ENCODE results near the gene AMPD2.

DNA sequence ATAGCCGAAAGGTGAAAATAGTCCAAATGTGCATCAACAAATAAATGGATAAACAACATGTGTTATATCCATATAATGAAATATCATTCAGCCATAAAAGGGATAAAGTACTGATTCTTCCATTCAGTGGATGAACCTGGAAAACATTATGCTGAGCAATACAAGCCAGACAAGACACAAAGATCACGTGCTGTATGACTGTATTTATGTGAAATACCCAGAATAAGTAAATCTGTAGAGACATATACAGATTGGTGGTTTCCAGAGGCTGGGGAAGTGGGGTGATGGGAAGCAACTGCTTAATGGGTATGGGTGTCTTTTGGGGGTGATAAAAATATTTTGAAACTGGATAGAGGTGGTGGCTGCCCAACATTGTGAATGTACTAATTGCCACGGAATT is 23.0 kb downstream of the AMPD2 start:
- TF ChIP-seq, protein P1, sequence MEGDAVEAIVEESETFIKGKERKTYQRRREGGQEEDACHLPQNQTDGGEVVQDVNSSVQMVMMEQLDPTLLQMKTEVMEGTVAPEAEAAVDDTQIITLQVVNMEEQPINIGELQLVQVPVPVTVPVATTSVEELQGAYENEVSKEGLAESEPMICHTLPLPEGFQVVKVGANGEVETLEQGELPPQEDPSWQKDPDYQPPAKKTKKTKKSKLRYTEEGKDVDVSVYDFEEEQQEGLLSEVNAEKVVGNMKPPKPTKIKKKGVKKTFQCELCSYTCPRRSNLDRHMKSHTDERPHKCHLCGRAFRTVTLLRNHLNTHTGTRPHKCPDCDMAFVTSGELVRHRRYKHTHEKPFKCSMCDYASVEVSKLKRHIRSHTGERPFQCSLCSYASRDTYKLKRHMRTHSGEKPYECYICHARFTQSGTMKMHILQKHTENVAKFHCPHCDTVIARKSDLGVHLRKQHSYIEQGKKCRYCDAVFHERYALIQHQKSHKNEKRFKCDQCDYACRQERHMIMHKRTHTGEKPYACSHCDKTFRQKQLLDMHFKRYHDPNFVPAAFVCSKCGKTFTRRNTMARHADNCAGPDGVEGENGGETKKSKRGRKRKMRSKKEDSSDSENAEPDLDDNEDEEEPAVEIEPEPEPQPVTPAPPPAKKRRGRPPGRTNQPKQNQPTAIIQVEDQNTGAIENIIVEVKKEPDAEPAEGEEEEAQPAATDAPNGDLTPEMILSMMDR (IDR thresholded peaks at IDR 0.05; ENCODE audit: low read depth, low read length, missing input control), result no peak
- TF ChIP-seq RAD21 (IDR thresholded peaks at IDR 0.05) (no peak), TAF1 (conservative IDR thresholded peaks at IDR 0.05) (no peak), NR2F2 (IDR thresholded peaks at IDR 0.05) (no peak), FOXA1 (IDR thresholded peaks at IDR 0.05) (no peak), EGR1 (IDR thresholded peaks at IDR 0.05; ENCODE audit: low read depth in 2 of 2) (no peak), YY1 (IDR thresholded peaks at IDR 0.05) (no peak)
- TF ChIP-seq, protein P2, sequence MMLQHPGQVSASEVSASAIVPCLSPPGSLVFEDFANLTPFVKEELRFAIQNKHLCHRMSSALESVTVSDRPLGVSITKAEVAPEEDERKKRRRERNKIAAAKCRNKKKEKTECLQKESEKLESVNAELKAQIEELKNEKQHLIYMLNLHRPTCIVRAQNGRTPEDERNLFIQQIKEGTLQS (IDR thresholded peaks at IDR 0.05), result no peak
- TF ChIP-seq, protein P3, sequence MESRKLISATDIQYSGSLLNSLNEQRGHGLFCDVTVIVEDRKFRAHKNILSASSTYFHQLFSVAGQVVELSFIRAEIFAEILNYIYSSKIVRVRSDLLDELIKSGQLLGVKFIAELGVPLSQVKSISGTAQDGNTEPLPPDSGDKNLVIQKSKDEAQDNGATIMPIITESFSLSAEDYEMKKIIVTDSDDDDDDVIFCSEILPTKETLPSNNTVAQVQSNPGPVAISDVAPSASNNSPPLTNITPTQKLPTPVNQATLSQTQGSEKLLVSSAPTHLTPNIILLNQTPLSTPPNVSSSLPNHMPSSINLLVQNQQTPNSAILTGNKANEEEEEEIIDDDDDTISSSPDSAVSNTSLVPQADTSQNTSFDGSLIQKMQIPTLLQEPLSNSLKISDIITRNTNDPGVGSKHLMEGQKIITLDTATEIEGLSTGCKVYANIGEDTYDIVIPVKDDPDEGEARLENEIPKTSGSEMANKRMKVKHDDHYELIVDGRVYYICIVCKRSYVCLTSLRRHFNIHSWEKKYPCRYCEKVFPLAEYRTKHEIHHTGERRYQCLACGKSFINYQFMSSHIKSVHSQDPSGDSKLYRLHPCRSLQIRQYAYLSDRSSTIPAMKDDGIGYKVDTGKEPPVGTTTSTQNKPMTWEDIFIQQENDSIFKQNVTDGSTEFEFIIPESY (IDR thresholded peaks at IDR 0.05), result no peak

Measured in liver (tissue), 3 donors.